SU-DHL-6 (cell line): ENCODE results near the gene RNF214.

Experiments
- H2AFZ ChIP-seq: fragments of 200-600 bp; sonication (generic); 2 replicates; pipeline ENCODE4 v1.6.1; 2014; ENCODE audit warnings: low read depth, mild to moderate bottlenecking, moderate library complexity, mixed read lengths, antibody characterized with exemption, low read length; ENCODE audit not compliant: severe bottlenecking
- H3F3A ChIP-seq: fragments of 200-600 bp; shearing (Covaris generic); 2 replicates; pipeline ENCODE4 v1.6.0; 2016; ENCODE audit warnings: antibody characterized with exemption, mild to moderate bottlenecking; ENCODE audit not compliant: insufficient read depth
- H3K27ac ChIP-seq: fragments of 200-600 bp; sonication (generic); 2 replicates; pipeline ENCODE4 v1.5.1; 2016; ENCODE audit warnings: low read depth, mild to moderate bottlenecking, low read length, moderate library complexity, mixed read lengths
- H3K27me3 ChIP-seq: fragments of 200-600 bp; sonication (generic), shearing (Covaris generic); 2 replicates; pipeline ENCODE4 v1.6.0; 2014; ENCODE audit warnings: mild to moderate bottlenecking, low read length
- H3K36me3 ChIP-seq: fragments of 200-600 bp; sonication (generic); 2 replicates; pipeline ENCODE4 v1.6.1; 2014; ENCODE audit warnings: mild to moderate bottlenecking, low read length, mixed read lengths
- H3K4me2 ChIP-seq: fragments of 300-600, 200-600 bp; shearing (Covaris generic), sonication (generic); 2 replicates; pipeline ENCODE4 v1.6.0; 2014; ENCODE audit warnings: low read length, low read depth, mild to moderate bottlenecking; ENCODE audit not compliant: poor library complexity, severe bottlenecking
- H3K4me3 ChIP-seq: fragments of 200-600 bp; sonication (generic); 2 replicates; pipeline ENCODE4 v1.5.1; 2014; ENCODE audit warnings: antibody characterized with exemption, low read length, mild to moderate bottlenecking, mixed read lengths; ENCODE audit not compliant: insufficient read depth, poor library complexity, severe bottlenecking
- H3K79me2 ChIP-seq: fragments of 200-600 bp; sonication (generic); 2 replicates; pipeline ENCODE4 v1.6.1; 2014; ENCODE audit warnings: mild to moderate bottlenecking, low read length, moderate library complexity; ENCODE audit not compliant: insufficient read depth
- H3K9ac ChIP-seq: fragments of 200-600 bp; sonication (generic); 2 replicates; pipeline ENCODE4 v1.7.0; 2014; ENCODE audit warnings: mild to moderate bottlenecking, low read length
- H3K9me2 ChIP-seq: fragments of 200-600 bp; sonication (generic); replicated peaks from 2 replicates; pipeline ENCODE4 v1.6.1; 2014; ENCODE audit warnings: low read length; ENCODE audit not compliant: insufficient read depth
- H3K9me3 ChIP-seq: fragments of 200-600 bp; sonication (generic); 2 replicates; pipeline ENCODE4 v1.6.1; 2014; ENCODE audit warnings: low read length, mixed read lengths; ENCODE audit not compliant: insufficient read depth
- H4K20me1 ChIP-seq: fragments of 200-600 bp; sonication (generic); 2 replicates; pipeline ENCODE4 v1.6.1; 2014; ENCODE audit warnings: low read depth, mild to moderate bottlenecking, antibody characterized with exemption, low read length, moderate library complexity, mixed read lengths
- CTCF ChIP-seq: fragments of 200-600 bp; sonication (generic); IDR thresholded peaks from one replicate; pipeline ENCODE4 v1.5.1; 2017; ENCODE audit warnings: antibody characterized with exemption, mild to moderate bottlenecking, low read length, moderate library complexity; ENCODE audit not compliant: insufficient read depth, poor library complexity, severe bottlenecking
- EZH2phosphoT487 ChIP-seq: fragments of 200-600 bp; sonication (generic), shearing (Covaris generic); conservative IDR thresholded peaks from 2 replicates; pipeline ENCODE4 v1.6.1; 2018; ENCODE audit warnings: mild to moderate bottlenecking, antibody characterized with exemption, low read length, moderate library complexity, mixed read lengths

The RNF214 gene

GRCh38 chr11:117200813-117201657 lies 31.4 kb upstream of the RNF214 start:
- Histone ChIP-seq H3K36me3 (no peaks in the 10 kb centered on the region), H3K9ac (no peak overlapping the region), H4K20me1 (no peaks in the 10 kb centered on the region), H3F3A (no peaks in the 10 kb centered on the region), H3K79me2 (no peaks in the 10 kb centered on the region), H3K27me3 (no peaks in the 10 kb centered on the region), H3K9me2 (no peaks in the 10 kb centered on the region), H2AFZ (no peak overlapping the region), H3K9me3 (no peaks in the 10 kb centered on the region), H3K27ac (no peak overlapping the region), H3K4me2 (no peak overlapping the region), H3K4me3 (no peak overlapping the region)
- TF ChIP-seq EZH2phosphoT487 (no peak), CTCF (no peak)

GRCh38 chr11:117201658-117202305 lies 30.7 kb upstream of the RNF214 start:
- Histone ChIP-seq H3K4me3 (no peak overlapping the region), H3K9me2 (no peaks in the 10 kb centered on the region), H3K36me3 (no peaks in the 10 kb centered on the region), H3K27me3 (no peaks in the 10 kb centered on the region), H3F3A (no peaks in the 10 kb centered on the region), H4K20me1 (no peaks in the 10 kb centered on the region), H3K9me3 (no peaks in the 10 kb centered on the region), H3K27ac (no peak overlapping the region), H3K9ac (no peak overlapping the region), H3K79me2 (no peaks in the 10 kb centered on the region), H3K4me2 (no peak overlapping the region), H2AFZ (no peak overlapping the region)
- no peak for TF ChIP-seq EZH2phosphoT487
- no peak for TF ChIP-seq CTCF

- Histone ChIP-seq H2AFZ (no peak overlapping the region), H3K9me2 (no peaks in the 10 kb centered on the region), H3K4me3 (no peak overlapping the region), H3F3A (no peaks in the 10 kb centered on the region), H3K27ac (no peak overlapping the region), H3K9ac (no peak overlapping the region), H3K27me3 (no peaks in the 10 kb centered on the region), H3K36me3 (no peaks in the 10 kb centered on the region), H3K9me3 (no peaks in the 10 kb centered on the region), H3K4me2 (no peak overlapping the region), H3K79me2 (no peaks in the 10 kb centered on the region), H4K20me1 (no peaks in the 10 kb centered on the region)
- TF ChIP-seq CTCF (no peak), EZH2phosphoT487 (no peak)
These were observed 29.9 kb upstream of the RNF214 start for GRCh38 chr11:117202386-117203068.
